OCI-LY1 (cell line): ENCODE data around the gene EML4.

Experiments
- CTCF ChIP-seq: fragments of 200-600 bp; sonication (generic), shearing (Covaris generic); IDR thresholded peaks from 2 replicates; pipeline ENCODE4 v1.5.1; 2017; ENCODE audit warnings: mild to moderate bottlenecking, antibody characterized with exemption, low read length, moderate library complexity, mixed read lengths
- EZH2 ChIP-seq: fragments of 200-600 bp; sonication (generic), shearing (Covaris generic); IDR thresholded peaks from 2 replicates; pipeline ENCODE4 v1.8.0; 2017; ENCODE audit warnings: borderline replicate concordance, mixed run types, mild to moderate bottlenecking, antibody characterized with exemption, low read length, moderate library complexity, mixed read lengths

DNA sequence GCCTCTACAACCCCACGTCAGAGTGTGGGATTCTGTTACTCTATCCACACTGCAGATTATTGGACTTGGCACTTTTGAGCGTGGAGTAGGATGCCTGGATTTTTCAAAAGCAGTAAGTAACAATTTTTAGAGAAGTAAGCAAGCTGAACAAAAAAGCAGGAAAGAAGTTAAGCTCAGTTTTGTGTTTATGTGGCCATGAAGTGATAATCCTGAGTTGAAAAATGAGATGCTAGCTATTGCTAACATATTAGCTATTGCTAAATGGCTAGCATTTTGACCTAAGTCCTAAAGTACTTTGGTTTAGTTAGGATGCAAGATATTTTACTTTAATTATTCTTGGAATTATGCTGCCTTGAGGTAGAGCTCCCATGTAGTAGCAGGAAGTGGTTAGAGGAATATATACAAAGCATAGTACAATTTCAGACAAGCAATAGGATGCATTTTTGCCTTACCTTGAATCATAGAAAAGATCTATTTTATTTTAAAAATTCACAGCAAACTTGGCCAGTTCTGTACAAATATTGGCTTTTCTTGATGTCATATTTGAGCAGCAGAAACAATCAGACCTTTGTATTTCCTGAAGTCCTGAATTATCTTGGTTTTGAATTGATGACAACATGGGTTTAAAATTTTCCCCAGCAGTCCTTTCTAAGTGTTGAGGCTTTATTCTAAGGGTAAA is 117.3 kb downstream of the EML4 start:
- TF ChIP-seq CTCF (no peak), EZH2 (no peak)
